MM.1S (cell line): ENCODE measurements around the gene PRR3.

Source experiments
- DNase-seq: peaks from one replicate; pipeline ENCODE4 v3.0.0-alpha.2; 2015
- H2AFZ ChIP-seq: fragments of 300-600 bp; sonication (generic); 2 replicates; pipeline ENCODE4 v1.6.0; 2016; ENCODE audit warnings: antibody characterized with exemption, low read length
- H3F3A ChIP-seq: fragments of 300-600 bp; sonication (generic); 2 replicates; pipeline ENCODE4 v1.6.1; 2016; ENCODE audit warnings: mild to moderate bottlenecking, antibody characterized with exemption, low read length, moderate library complexity, mixed read lengths; ENCODE audit not compliant: insufficient read depth
- H3K27ac ChIP-seq: fragments of 300-600 bp; sonication (generic); 2 replicates; pipeline ENCODE4 v1.5.1; 2016; ENCODE audit warnings: mild to moderate bottlenecking, low read length
- H3K27me3 ChIP-seq: fragments of 300-600 bp; sonication (generic); replicated peaks from 2 replicates; pipeline ENCODE4 v1.6.0; 2016; ENCODE audit warnings: low read length; ENCODE audit not compliant: insufficient read depth
- H3K36me3 ChIP-seq: fragments of 300-600 bp; sonication (generic); replicated peaks from 2 replicates; pipeline ENCODE4 v1.6.1; 2016; ENCODE audit warnings: mild to moderate bottlenecking, low read length, mixed read lengths; ENCODE audit not compliant: insufficient read depth
- H3K4me1 ChIP-seq: fragments of 300-600 bp; sonication (generic); 2 replicates; pipeline ENCODE4 v1.6.1; 2016; ENCODE audit warnings: low read length, mixed read lengths
- H3K4me2 ChIP-seq: fragments of 300-600 bp; sonication (generic); 2 replicates; pipeline ENCODE4 v1.6.0; 2016; ENCODE audit warnings: low read depth, low read length
- H3K4me3 ChIP-seq: fragments of 300-600 bp; sonication (generic); 2 replicates; pipeline ENCODE4 v1.5.1; 2016; ENCODE audit warnings: low read length, mixed read lengths
- H3K79me2 ChIP-seq: fragments of 300-600 bp; sonication (generic); 2 replicates; pipeline ENCODE4 v1.6.1; 2016; ENCODE audit warnings: mixed run types, low read length, mixed read lengths
- H3K9ac ChIP-seq: fragments of 300-600 bp; sonication (generic); 2 replicates; pipeline ENCODE4 v1.6.1; 2016; ENCODE audit warnings: low read length, mixed read lengths
- H3K9me2 ChIP-seq: fragments of 300-600 bp; sonication (generic); replicated peaks from 2 replicates; pipeline ENCODE4 v1.6.1; 2016; ENCODE audit warnings: mild to moderate bottlenecking, low read length, mixed read lengths; ENCODE audit not compliant: insufficient read depth
- H3K9me3 ChIP-seq: fragments of 300-600 bp; sonication (generic); replicated peaks from 2 replicates; pipeline ENCODE4 v1.6.1; 2016; ENCODE audit warnings: mild to moderate bottlenecking, low read length, mixed read lengths; ENCODE audit not compliant: insufficient read depth
- H4K20me1 ChIP-seq: fragments of 300-600 bp; sonication (generic); 2 replicates; pipeline ENCODE4 v1.6.1; 2016; ENCODE audit warnings: mild to moderate bottlenecking, low read length, moderate library complexity, mixed read lengths; ENCODE audit not compliant: insufficient read depth
- EZH2 ChIP-seq: fragments of 300-600 bp; sonication (generic); optimal IDR thresholded peaks from 2 replicates; pipeline ENCODE3; 2017; ENCODE audit warnings: low read depth, mild to moderate bottlenecking, antibody characterized with exemption, low read length, mixed read lengths
- EZH2phosphoT487 ChIP-seq: fragments of 300-600 bp; sonication (generic); IDR thresholded peaks from 2 replicates; pipeline ENCODE4 v1.6.1; 2018; ENCODE audit warnings: antibody characterized with exemption, low read length
- TF ChIP-seq, protein P1 (sequence below): fragments of 300-600 bp; sonication (generic); IDR thresholded peaks from 2 replicates; pipeline ENCODE4 v1.5.1; 2016; ENCODE audit warnings: antibody characterized with exemption, low read length, mixed read lengths

PRR3 gene

DNA sequence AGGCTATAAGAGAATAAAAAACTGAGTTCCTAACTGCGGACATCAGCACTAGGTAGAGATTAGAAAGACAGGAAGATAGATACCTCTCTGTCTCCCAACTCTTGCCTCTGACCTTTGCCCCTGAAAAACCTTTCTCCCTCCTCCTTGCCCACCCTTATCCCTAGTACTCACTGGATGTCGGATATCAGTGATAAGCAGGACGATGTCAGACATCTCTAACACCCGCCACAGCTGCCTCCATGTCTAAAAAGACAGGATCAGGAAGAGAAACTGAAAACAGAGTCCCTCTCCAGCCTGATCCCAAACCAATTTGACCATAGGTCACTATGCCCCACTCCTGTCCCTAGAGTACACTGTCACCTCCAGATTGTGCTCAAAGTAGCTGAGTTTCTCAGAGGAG lies 2.7 kb upstream of the PRR3 start:
- no peaks in the 10 kb centered on the region for H3K9me2 ChIP-seq
- TF ChIP-seq, protein P1, sequence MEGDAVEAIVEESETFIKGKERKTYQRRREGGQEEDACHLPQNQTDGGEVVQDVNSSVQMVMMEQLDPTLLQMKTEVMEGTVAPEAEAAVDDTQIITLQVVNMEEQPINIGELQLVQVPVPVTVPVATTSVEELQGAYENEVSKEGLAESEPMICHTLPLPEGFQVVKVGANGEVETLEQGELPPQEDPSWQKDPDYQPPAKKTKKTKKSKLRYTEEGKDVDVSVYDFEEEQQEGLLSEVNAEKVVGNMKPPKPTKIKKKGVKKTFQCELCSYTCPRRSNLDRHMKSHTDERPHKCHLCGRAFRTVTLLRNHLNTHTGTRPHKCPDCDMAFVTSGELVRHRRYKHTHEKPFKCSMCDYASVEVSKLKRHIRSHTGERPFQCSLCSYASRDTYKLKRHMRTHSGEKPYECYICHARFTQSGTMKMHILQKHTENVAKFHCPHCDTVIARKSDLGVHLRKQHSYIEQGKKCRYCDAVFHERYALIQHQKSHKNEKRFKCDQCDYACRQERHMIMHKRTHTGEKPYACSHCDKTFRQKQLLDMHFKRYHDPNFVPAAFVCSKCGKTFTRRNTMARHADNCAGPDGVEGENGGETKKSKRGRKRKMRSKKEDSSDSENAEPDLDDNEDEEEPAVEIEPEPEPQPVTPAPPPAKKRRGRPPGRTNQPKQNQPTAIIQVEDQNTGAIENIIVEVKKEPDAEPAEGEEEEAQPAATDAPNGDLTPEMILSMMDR = no peak
- TF ChIP-seq EZH2 (no peak), EZH2phosphoT487 (no peak)
- no peaks in the 10 kb centered on the region for H3K9me3 ChIP-seq
- H3K4me3 ChIP-seq = no peak overlapping the region
- no peak overlapping the region for H3K9ac ChIP-seq
- H4K20me1 ChIP-seq = no peaks in the 10 kb centered on the region
- H3F3A ChIP-seq = peaks cover 15% of the 10 kb centered on the region
- no peaks in the 10 kb centered on the region; the same call in 1 of the 2 replicates for H3K36me3 ChIP-seq
- H3K27me3 ChIP-seq = no peaks in the 10 kb centered on the region
- H3K79me2 ChIP-seq = peaks cover 32% of the 10 kb centered on the region
- no peak overlapping the region for H2AFZ ChIP-seq
- no peak overlapping the region; the same call in 1 of the 2 replicates for H3K4me2 ChIP-seq
- H3K27ac ChIP-seq = no peak overlapping the region
- peaks cover 13% of the 10 kb centered on the region for H3K4me1 ChIP-seq
- no peak for DNase-seq

- Histone ChIP-seq H3K27ac (no peak overlapping the region), H2AFZ (peak overlapping the region; percentile 92), H3K9me3 (no peaks in the 10 kb centered on the region), H3F3A (peaks cover 15% of the 10 kb centered on the region), H3K36me3 (no peaks in the 10 kb centered on the region; the same call in 1 of the 2 replicates), H3K9me2 (no peaks in the 10 kb centered on the region), H3K4me2 (peak overlapping the region; percentile 93), H3K79me2 (peaks cover 36% of the 10 kb centered on the region), H3K4me1 (peaks cover 13% of the 10 kb centered on the region), H4K20me1 (no peaks in the 10 kb centered on the region), H3K4me3 (peak overlapping the region; percentile 96), H3K27me3 (no peaks in the 10 kb centered on the region), H3K9ac (peak overlapping the region; percentile 97)
- TF ChIP-seq, protein P1 = no peak
- TF ChIP-seq EZH2 (no peak), EZH2phosphoT487 (no peak)
- no peak for DNase-seq
Observed at GRCh38 chr6:30554962-30555815, 1.9 kb upstream of the PRR3 start.

DNA sequence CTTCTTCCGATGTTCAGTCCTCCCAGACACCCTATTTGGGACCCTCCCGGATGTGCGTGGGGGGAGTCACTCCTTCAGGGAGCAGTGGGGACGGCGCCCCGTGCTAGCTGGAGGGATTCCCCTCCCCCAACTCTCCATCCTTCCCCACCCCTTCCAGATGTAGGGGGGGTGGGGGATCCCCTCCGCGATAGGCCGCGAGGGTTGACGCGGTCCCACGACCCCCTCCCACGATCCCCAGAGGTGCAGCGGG lies 1.4 kb upstream of the PRR3 start:
- Histone ChIP-seq H3K36me3 (no peaks in the 10 kb centered on the region; the same call in 1 of the 2 replicates), H3K9me3 (no peaks in the 10 kb centered on the region), H3K9ac (peak overlapping the region; percentile 97), H3K79me2 (peaks cover 36% of the 10 kb centered on the region), H3K4me3 (peak overlapping the region; percentile 96), H3K27me3 (no peaks in the 10 kb centered on the region), H4K20me1 (no peaks in the 10 kb centered on the region), H3F3A (peaks cover 15% of the 10 kb centered on the region), H3K9me2 (no peaks in the 10 kb centered on the region), H2AFZ (peak overlapping the region; percentile 92), H3K4me1 (peaks cover 13% of the 10 kb centered on the region), H3K4me2 (peak overlapping the region; percentile 93), H3K27ac (peak overlapping the region; percentile 93; the same call in 1 of the 2 replicates)
- DNase-seq = no peak
- TF ChIP-seq EZH2 = no peak
- TF ChIP-seq EZH2phosphoT487 = no peak
- TF ChIP-seq, protein P1 = no peak
